T-cell (primary cell): ENCODE results near the gene SUFU. TPM values are rescaled to one million over a fixed set of nuclear protein-coding genes. Genes with fewer than 3 reads are reported as not detected.

Source experiments
- ATAC-seq, 4 experiments: fragments of 200-7000 bp in 3 of 4; fragments of 150-1000 bp in 1 of 4; cut with Tn5 transposase; replicated peaks in 1 of 4; 1 replicate in 3 of 4; 2 replicates in 1 of 4; pipeline ENCODE4 v1.10.0; 2021; ENCODE audit warnings: moderate library complexity in 3 of 4, mild to moderate bottlenecking in 2 of 4, moderate number of reproducible peaks in 1 of 4
- CTCF ChIA-PET, 2 donors: fragments of 300-600 bp; sonication (Branson Sonifier 250); formaldehyde crosslinking; loops; one replicate each; lab custom pipeline; 2022; ENCODE audit warnings: antibody characterized with exemption in 2 of 2; lab: Charles Lee
- POLR2A ChIA-PET, 2 donors: fragments of 300-600 bp; sonication (Branson Sonifier 250); formaldehyde crosslinking; loops; one replicate each; lab custom pipeline; 2022; ENCODE audit warnings: antibody characterized with exemption in 2 of 2; lab: Charles Lee
- DNase-seq, 35 experiments: peaks; one replicate each; pipeline versions ENCODE4 v3.0.0 to v3.0.0-alpha.2; 2013 to 2023
- H3K27ac ChIP-seq: one replicate; pipeline ENCODE4 v1.5.1; 2013; ENCODE audit warnings: low read length
- H3K27me3 ChIP-seq, 2 experiments: replicated peaks in 1 of 2; 1 replicate in 1 of 2; 2 replicates in 1 of 2; pipeline versions ENCODE4 v1.6.1 to v1.7.0; 2013; ENCODE audit warnings: low read length in 1 of 2, mixed read lengths in 1 of 2; ENCODE audit not compliant: control insufficient read depth in 2 of 2, insufficient read depth in 2 of 2; ENCODE audit errors: extremely low read depth in 1 of 2
- H3K36me3 ChIP-seq, 2 donors: 1 replicate in 1 of 2; 2 replicates in 1 of 2; pipeline versions ENCODE4 v1.6.1 to v1.7.0; 2013; ENCODE audit warnings: low read length in 1 of 2; ENCODE audit not compliant: control insufficient read depth in 2 of 2, insufficient read depth in 1 of 2; ENCODE audit errors: extremely low read depth in 1 of 2
- H3K4me1 ChIP-seq, 2 experiments: 1 replicate in 1 of 2; 2 replicates in 1 of 2; pipeline versions ENCODE4 v1.6.1 to v1.7.0; 2013; ENCODE audit warnings: low read length in 2 of 2, mixed read lengths in 1 of 2; ENCODE audit not compliant: insufficient read depth in 2 of 2, control insufficient read depth in 1 of 2; ENCODE audit errors: extremely low read depth in 1 of 2
- H3K4me3 ChIP-seq, 2 donors: 1 replicate in 1 of 2; 2 replicates in 1 of 2; pipeline versions ENCODE4 v1.5.1 to v1.7.0; 2013; ENCODE audit warnings: mild to moderate bottlenecking in 2 of 2, low read length in 1 of 2, moderate library complexity in 1 of 2; ENCODE audit not compliant: control insufficient read depth in 1 of 2; ENCODE audit errors: extremely low read depth in 1 of 2
- H3K9me3 ChIP-seq: 2 replicates; pipeline ENCODE4 v1.7.0; 2013
- H3K27ac Mint-ChIP-seq, 2 donors: one replicate each; pipeline ENCODE4 v1.8.0; 2020 to 2021; ENCODE audit warnings: mild to moderate bottlenecking in 2 of 2, mixed read lengths in 2 of 2
- H3K27me3 Mint-ChIP-seq, 2 donors: one replicate each; pipeline ENCODE4 v1.8.0; 2021 to 2022; ENCODE audit warnings: mixed read lengths in 2 of 2
- H3K36me3 Mint-ChIP-seq: one replicate; pipeline ENCODE4 v1.8.0; 2021; ENCODE audit warnings: mixed read lengths
- H3K4me1 Mint-ChIP-seq, 3 donors: one replicate each; pipeline ENCODE4 v1.8.0; 2020 to 2022; ENCODE audit warnings: mixed read lengths in 3 of 3, mild to moderate bottlenecking in 1 of 3
- H3K4me3 Mint-ChIP-seq, 3 donors: one replicate each; pipeline ENCODE4 v1.8.0; 2020 to 2022; ENCODE audit warnings: mild to moderate bottlenecking in 3 of 3, mixed read lengths in 3 of 3, moderate library complexity in 3 of 3
- H3K9me3 Mint-ChIP-seq, 3 donors: one replicate each; pipeline ENCODE4 v1.8.0; 2020 to 2022; ENCODE audit warnings: mixed read lengths in 3 of 3
- WGBS: methylation state at CpG from one replicate; pipeline ENCODE4 v1.1.5; 2013; ENCODE audit warnings: missing lambda C conversion rate; ENCODE audit not compliant: insufficient coverage; 5-methylcytosine and 5-hydroxymethylcytosine counted together
- total RNA-seq, 35 experiments: library from RNA in 6 of 35; stranded (reverse) in 6 of 35; fragments of 120-200 nt in 1 of 35; gene quantifications; one replicate each; pipeline versions ENCODE4 v1.2.1 to v1.2.4 and lab custom pipeline; 2013 to 2026

The SUFU gene
- total RNA-seq, 5 donors from 2014 or later (not counting 1 experiment from before 2014, with no cell fraction given), result 13.2 to 16.4 (median 15.4) TPM

DNA sequence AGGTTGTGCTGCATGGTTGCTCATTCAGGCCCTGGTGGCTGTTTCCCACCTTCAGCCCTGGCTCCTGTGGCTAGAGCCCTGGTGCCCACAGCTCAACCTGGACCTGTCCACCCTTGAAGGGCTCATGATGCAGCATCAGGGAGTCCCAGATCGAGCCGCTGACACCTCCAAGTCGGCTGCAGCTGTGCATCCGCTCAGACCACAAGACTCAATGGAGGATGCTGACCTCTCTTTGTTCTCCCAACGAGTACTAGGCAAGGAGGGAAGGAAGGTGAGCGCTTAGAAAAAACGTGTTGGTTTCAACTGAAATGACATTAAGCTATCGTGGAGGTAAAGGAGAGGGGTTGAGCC, 43.0 kb upstream of the SUFU start:
- POLR2A ChIA-PET, result interaction anchor here (0.5 to 1.0 kb wide), 5 partner anchors 9 to 42 kb away, joined by 3 to 8 read pairs (median 5); partner anchors contain the start of genes ACTR1A (in 1 of the 2) and C10orf95 (in 1 of the 2)

DNA sequence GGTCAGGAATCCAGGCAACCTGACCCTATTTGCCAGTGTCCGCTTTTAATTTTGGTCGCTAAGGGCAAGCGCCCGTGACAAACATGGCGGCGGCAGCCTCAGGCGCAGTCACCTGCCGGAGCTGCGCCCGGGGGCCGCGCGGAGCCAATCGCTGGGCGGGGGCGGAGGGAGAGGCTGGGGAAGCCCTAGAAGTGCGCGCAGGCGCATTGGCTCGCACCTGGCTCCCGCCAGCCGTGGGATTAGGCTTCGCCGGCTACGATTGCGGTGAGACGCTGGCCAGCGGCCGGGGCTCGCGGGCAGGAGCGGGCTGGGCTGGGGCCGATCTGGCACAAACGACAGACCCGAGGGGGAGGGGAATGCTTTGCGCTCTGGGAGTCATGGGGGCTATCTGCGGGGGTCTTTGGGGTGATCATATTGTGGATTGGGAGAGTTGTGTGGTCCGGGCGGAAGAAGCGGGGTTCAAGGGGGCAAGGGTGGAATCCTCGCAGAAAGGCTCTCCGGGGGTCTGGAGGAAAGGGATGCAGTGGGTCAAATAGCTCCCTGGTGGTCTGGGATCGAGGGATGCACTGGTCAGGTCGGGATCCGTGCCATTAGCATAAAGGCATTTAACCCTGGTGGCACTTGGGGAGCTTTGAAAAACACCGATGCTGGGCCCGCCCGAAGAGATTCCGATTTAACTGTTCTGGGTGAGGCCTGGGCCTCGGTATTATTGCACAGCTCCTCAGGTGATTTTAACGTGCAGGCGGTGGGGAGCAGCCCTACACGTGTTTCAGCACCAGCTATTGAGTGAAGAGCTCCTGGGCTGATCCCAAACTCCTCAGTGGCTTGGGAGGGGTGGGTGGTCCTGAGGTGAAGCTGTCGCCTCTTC, 42.4 kb upstream of the SUFU start:
- Histone ChIP-seq H3K36me3 (peaks cover under 1 to 2% of the 10 kb centered on the region in 2 donors), H3K27ac (peak overlapping the region; percentile 48), H3K4me1 (peaks cover 5 to 23% of the 10 kb centered on the region in 2 experiments), H3K9me3 (no peaks in the 10 kb centered on the region), H3K27me3 (no peaks in the 10 kb centered on the region), H3K4me3 (peak overlapping the region; percentile 55 to 75)
- ATAC-seq, result peak; percentile 99 to 100 (median 100)
- peak overlapping the region; percentile 64 to 80 for H3K27ac Mint-ChIP-seq
- WGBS, result 2% methylated on average over 46 of the region's 54 CpGs
- H3K36me3 Mint-ChIP-seq, result no peaks in the 10 kb centered on the region
- no peaks in the 10 kb centered on the region for H3K9me3 Mint-ChIP-seq
- H3K27me3 Mint-ChIP-seq, result no peaks in the 10 kb centered on the region
- H3K4me3 Mint-ChIP-seq, result peak overlapping the region; percentile 85 to 95 (median 86)
- DNase-seq, result peak; percentile 83 to 96 (median 90)
- POLR2A ChIA-PET, result interaction anchor here (0.5 to 1.0 kb wide), 7 partner anchors 12 to 100 kb away, joined by 3 to 8 read pairs (median 3); partner anchors contain the start of genes ACTR1A (in 1 of the 2) and NFKB2 (in 1 of the 2)
- CTCF ChIA-PET, result interaction anchor here (0.6 to 2.7 kb wide), 12 partner anchors 8 to 232 kb away, joined by 3 to 11 read pairs (median 4); partner anchors contain the start of genes ACTR1A (in 1 of the 2), C10orf95 (in 1 of the 2) and FBXL15 (in 1 of the 2)
- peaks cover 21 to 32% (median 26%) of the 10 kb centered on the region in 3 donors for H3K4me1 Mint-ChIP-seq

More for the DNA sequence above, 43.0 kb upstream of the SUFU start:
- Histone ChIP-seq H3K9me3 (no peaks in the 10 kb centered on the region), H3K4me1 (peaks cover 5 to 23% of the 10 kb centered on the region in 2 experiments), H3K36me3 (peaks cover 6% of the 10 kb centered on the region in 2 donors), H3K4me3 (peak overlapping the region; percentile 55 to 75), H3K27me3 (no peaks in the 10 kb centered on the region), H3K27ac (peak overlapping the region; percentile 4)
- Mint-ChIP-seq H3K36me3 (no peaks in the 10 kb centered on the region), H3K4me1 (peaks cover 21 to 32% (median 26%) of the 10 kb centered on the region in 3 donors), H3K9me3 (no peaks in the 10 kb centered on the region), H3K4me3 (peak overlapping the region; percentile 85 to 95 (median 86)), H3K27me3 (no peaks in the 10 kb centered on the region), H3K27ac (peak overlapping the region; percentile 64 to 80)
- ATAC-seq (peak; percentile 7 to 18 (median 15)), DNase-seq (peak in 3 of 35 experiments; percentile 7 to 20 (median 8))
- 20% methylated on average over 8 of the region's 8 CpGs for WGBS
- CTCF ChIA-PET, result interaction anchor here (0.6 to 2.7 kb wide), 5 partner anchors 10 to 231 kb away, joined by 3 to 11 read pairs (median 4); partner anchors contain the start of gene C10orf95 (in 1 of the 2)

DNA sequence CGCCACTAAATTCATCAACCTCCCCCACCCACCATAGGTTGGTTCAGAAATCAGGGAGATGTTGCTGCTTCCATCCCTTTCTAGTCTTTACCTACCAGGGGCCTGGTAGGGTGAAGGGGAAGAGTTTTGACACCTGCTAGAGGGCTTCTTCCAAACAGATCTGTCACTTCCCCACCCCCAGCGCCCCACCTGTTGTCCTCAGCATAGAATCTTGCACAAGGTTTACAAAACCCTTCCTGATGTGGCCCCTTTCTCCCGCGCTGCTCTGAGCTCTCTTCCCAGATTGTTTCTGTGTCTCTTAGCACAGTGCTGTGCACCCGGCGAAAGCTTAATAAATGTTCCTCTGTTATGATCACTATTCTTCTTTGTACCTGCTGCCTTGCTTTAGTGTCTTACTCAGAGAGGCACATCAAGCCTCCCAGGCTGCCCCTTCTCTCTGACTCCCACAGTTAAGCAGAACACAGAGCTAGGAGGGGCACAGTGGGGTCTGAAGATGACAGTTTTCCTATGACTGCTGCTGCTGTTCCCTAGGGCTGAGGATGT, 41.2 kb upstream of the SUFU start:
- H3K27ac Mint-ChIP-seq, result peak overlapping the region in 1 of 2 donors; percentile 10
- H3K27ac ChIP-seq, result no peak overlapping the region
- H3K9me3 ChIP-seq, result no peaks in the 10 kb centered on the region
- H3K4me3 ChIP-seq, result no peak overlapping the region
- H3K9me3 Mint-ChIP-seq, result no peaks in the 10 kb centered on the region
- DNase-seq, result no peak
- ATAC-seq, result no peak
- no peaks in the 10 kb centered on the region for H3K36me3 Mint-ChIP-seq
- ChIA-PET POLR2A (no interaction called here), CTCF (interaction anchor here (0.7 to 2.7 kb wide), 4 partner anchors 12 to 40 kb away, joined by 5 to 11 read pairs (median 6); partner anchors contain the start of genes ACTR1A (in 1 of the 2) and C10orf95 (in 1 of the 2))
- no peaks in the 10 kb centered on the region for H3K27me3 ChIP-seq
- peak overlapping the region; percentile 85 to 95 (median 86) for H3K4me3 Mint-ChIP-seq
- no peaks in the 10 kb centered on the region for H3K27me3 Mint-ChIP-seq
- peaks cover 5 to 23% of the 10 kb centered on the region in 2 experiments for H3K4me1 ChIP-seq
- no peaks in the 10 kb centered on the region for H3K36me3 ChIP-seq
- peaks cover 21 to 30% (median 26%) of the 10 kb centered on the region in 3 donors for H3K4me1 Mint-ChIP-seq
- WGBS, result 73% methylated on average over 5 of the region's 6 CpGs

DNA sequence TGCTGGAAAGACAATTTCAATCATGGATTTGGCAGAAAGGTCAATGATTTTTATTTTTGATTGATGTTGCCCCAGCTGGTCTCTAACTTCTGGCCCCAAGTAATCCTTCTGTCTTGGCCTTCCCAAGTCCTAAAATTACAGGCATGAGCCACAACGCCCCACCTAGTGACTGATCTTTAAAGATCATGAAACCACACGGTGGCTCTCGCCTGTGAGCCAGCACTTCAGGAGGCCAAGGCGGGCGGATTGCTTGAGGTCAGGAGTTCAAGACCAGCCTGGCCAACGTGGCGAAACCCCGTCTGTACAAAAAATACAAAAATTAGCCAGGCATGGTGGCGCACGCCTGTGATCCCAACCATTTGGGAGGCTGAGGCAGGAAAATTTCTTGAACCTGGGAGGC, 39.8 kb upstream of the SUFU start:
- H3K27ac ChIP-seq, result no peak overlapping the region
- Mint-ChIP-seq H3K36me3 (no peaks in the 10 kb centered on the region), H3K4me1 (peaks cover 21 to 28% (median 26%) of the 10 kb centered on the region in 3 donors), H3K27me3 (no peaks in the 10 kb centered on the region), H3K27ac (no peak overlapping the region), H3K4me3 (no peak overlapping the region), H3K9me3 (no peaks in the 10 kb centered on the region)
- no peaks in the 10 kb centered on the region for H3K27me3 ChIP-seq
- POLR2A ChIA-PET, result no interaction called here
- CTCF ChIA-PET, result no interaction called here
- H3K4me3 ChIP-seq, result no peak overlapping the region
- ATAC-seq (no peak), DNase-seq (no peak)
- H3K36me3 ChIP-seq, result peaks cover 0 to 3% of the 10 kb centered on the region in 2 donors
- no peaks in the 10 kb centered on the region for H3K9me3 ChIP-seq
- peaks cover 5 to 23% of the 10 kb centered on the region in 2 experiments for H3K4me1 ChIP-seq
- WGBS, result 86% methylated on average over 10 of the region's 10 CpGs

DNA sequence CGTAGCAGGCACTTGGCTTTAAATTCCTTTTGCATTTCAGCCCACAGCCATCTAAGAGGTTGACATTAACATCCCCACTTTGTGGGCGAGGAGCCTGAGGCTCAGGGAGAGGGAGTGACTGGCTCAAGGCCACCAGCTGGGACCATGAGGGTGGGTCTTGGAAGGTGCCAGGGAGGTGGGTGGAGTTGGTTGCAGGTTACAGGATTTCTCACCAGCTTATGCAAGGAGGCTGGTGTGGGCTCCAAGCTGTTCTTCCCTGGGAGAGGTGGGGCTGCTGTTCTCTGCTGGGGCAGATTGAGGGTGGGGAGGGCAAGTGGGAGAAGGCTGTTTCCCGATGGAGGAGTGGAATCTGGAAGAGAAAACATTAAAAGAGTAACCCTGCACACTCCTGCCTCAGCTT, 38.3 kb upstream of the SUFU start:
- POLR2A ChIA-PET, result no interaction called here
- no CpG with 5 or more reads among the region's 3 CpGs for WGBS
- H3K27ac Mint-ChIP-seq, result no peak overlapping the region
- H3K4me1 Mint-ChIP-seq, result peaks cover 21 to 26% (median 26%) of the 10 kb centered on the region in 3 donors
- Histone ChIP-seq H3K4me3 (no peak overlapping the region), H3K36me3 (peaks cover 3% of the 10 kb centered on the region in 2 donors), H3K27me3 (no peaks in the 10 kb centered on the region), H3K9me3 (no peaks in the 10 kb centered on the region), H3K27ac (no peak overlapping the region), H3K4me1 (peaks cover 5 to 22% of the 10 kb centered on the region in 2 experiments)
- H3K36me3 Mint-ChIP-seq, result peaks cover 4% of the 10 kb centered on the region
- no peak for ATAC-seq
- DNase-seq, result no peak
- H3K4me3 Mint-ChIP-seq, result no peak overlapping the region
- CTCF ChIA-PET, result no interaction called here
- no peaks in the 10 kb centered on the region for H3K9me3 Mint-ChIP-seq
- H3K27me3 Mint-ChIP-seq, result no peaks in the 10 kb centered on the region

DNA sequence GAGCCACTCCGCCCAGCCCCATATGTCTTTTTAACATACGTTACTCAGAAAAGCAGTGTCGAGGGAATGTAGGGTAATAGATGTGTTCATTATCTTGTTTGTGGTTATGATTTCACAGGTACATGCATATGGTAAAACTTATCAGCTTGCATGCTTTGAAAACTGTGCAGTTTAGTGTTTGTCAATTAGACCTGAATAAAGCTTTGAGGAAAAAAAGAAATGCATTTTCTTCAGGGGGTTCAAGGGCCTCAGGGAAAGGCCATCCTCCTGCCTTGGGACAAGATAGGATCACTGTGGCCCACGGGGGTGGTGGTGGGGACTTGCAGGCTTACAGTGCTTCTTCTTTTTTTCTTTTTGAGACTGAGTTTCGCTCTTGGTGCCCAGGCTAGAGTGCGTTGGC, 36.5 kb upstream of the SUFU start:
- ChIA-PET POLR2A (no interaction called here), CTCF (no interaction called here)
- Histone ChIP-seq H3K27ac (no peak overlapping the region), H3K9me3 (no peaks in the 10 kb centered on the region), H3K4me3 (no peak overlapping the region), H3K4me1 (peaks cover 0 to 7% of the 10 kb centered on the region in 2 experiments), H3K36me3 (peaks cover 3% of the 10 kb centered on the region in 2 donors), H3K27me3 (no peaks in the 10 kb centered on the region)
- H3K9me3 Mint-ChIP-seq, result no peaks in the 10 kb centered on the region
- H3K27ac Mint-ChIP-seq, result no peak overlapping the region
- no peak overlapping the region for H3K4me3 Mint-ChIP-seq
- peaks cover 6 to 8% (median 8%) of the 10 kb centered on the region in 3 donors for H3K4me1 Mint-ChIP-seq
- no peak for ATAC-seq
- WGBS, result 100% methylated on average over 3 of the region's 6 CpGs
- no peaks in the 10 kb centered on the region for H3K27me3 Mint-ChIP-seq
- DNase-seq, result no peak
- peaks cover 4% of the 10 kb centered on the region for H3K36me3 Mint-ChIP-seq
